Measurements from ENCODE around the gene PSMB3. TPM values are rescaled to one million over a fixed set of nuclear protein-coding genes. Genes with fewer than 3 reads are reported as not detected.

Gene PSMB3
- total and polyA plus RNA-seq, 5 donors from 2014 or later, result 107 to 589 (median 492) TPM

- H3K27ac Mint-ChIP-seq, result peak within 1 kb of the TSS; percentile 87 to 94 (median 91)
- peak; percentile 74 to 76 for ATAC-seq (ENCODE audit: low read depth in 2 of 2)
- Histone ChIP-seq H3K9me3 (ENCODE audit: control insufficient read depth in 2 of 2, low read length in 2 of 2) (no peaks in the 10 kb centered on the region), H3K4me1 (ENCODE audit: control insufficient read depth, insufficient read depth, low read length, poor library complexity, severe bottlenecking) (peaks cover 25% of the 10 kb centered on the region), H3K36me3 (ENCODE audit: control insufficient read depth, insufficient read depth, low read length) (peaks cover 30% of the 10 kb centered on the region), H3K27ac (ENCODE audit: insufficient read depth, low read length, poor library complexity, severe bottlenecking) (peak within 1 kb of the TSS; percentile 87), H3K27me3 (ENCODE audit: control insufficient read depth, insufficient read depth, low read length) (no peaks in the 10 kb centered on the region), H3K4me3 (ENCODE audit: low read depth, low read length) (peak within 1 kb of the TSS; percentile 88)
- no peaks in the 10 kb centered on the region for H3K9me3 Mint-ChIP-seq
- H3K36me3 Mint-ChIP-seq, result peaks cover 29% of the 10 kb centered on the region
- peaks cover 16 to 44% (median 37%) of the 10 kb centered on the region in 4 donors for H3K4me1 Mint-ChIP-seq
- H3K4me3 Mint-ChIP-seq, result peak within 1 kb of the TSS; percentile 91 to 96 (median 94)
- DNase-seq, result peak; percentile 80 to 94 (median 82)
- H3K27me3 Mint-ChIP-seq, result no peaks in the 10 kb centered on the region
Measured at GRCh38 chr17:38799501-38800236, 47.1 kb downstream of the PSMB3 start, which contains the start of gene PIP4K2B. TSS of gene PIP4K2B (minus strand) at chr17:38799556. CDS start at chr17:38799424, 132 bp downstream.

- Histone ChIP-seq H3K27me3 (ENCODE audit: control insufficient read depth, insufficient read depth, low read length) (no peaks in the 10 kb centered on the region), H3K9me3 (ENCODE audit: control insufficient read depth in 2 of 2, low read length in 2 of 2) (no peaks in the 10 kb centered on the region), H3K27ac (ENCODE audit: insufficient read depth, low read length, poor library complexity, severe bottlenecking) (peak overlapping the region; percentile 87), H3K4me3 (ENCODE audit: low read depth, low read length) (peak overlapping the region; percentile 75), H3K36me3 (ENCODE audit: control insufficient read depth, insufficient read depth, low read length) (peaks cover 36% of the 10 kb centered on the region), H3K4me1 (ENCODE audit: control insufficient read depth, insufficient read depth, low read length, poor library complexity, severe bottlenecking) (peaks cover 25% of the 10 kb centered on the region)
- DNase-seq, result no peak
- Mint-ChIP-seq H3K9me3 (no peaks in the 10 kb centered on the region), H3K27ac (peak overlapping the region; percentile 79 to 91 (median 81)), H3K4me1 (peaks cover 16 to 41% (median 35%) of the 10 kb centered on the region in 4 donors), H3K36me3 (peaks cover 29% of the 10 kb centered on the region), H3K4me3 (peak overlapping the region; percentile 63 to 91 (median 86)), H3K27me3 (no peaks in the 10 kb centered on the region)
- no peak for ATAC-seq (ENCODE audit: low read depth in 2 of 2)
Measured at GRCh38 chr17:38800237-38800760, 47.8 kb downstream of the PSMB3 start.

GRCh38 chr17:38809828-38810227, 57.3 kb downstream of the PSMB3 start:
- Histone ChIP-seq H3K4me1 (ENCODE audit: control insufficient read depth, insufficient read depth, low read length, poor library complexity, severe bottlenecking) (no peaks in the 10 kb centered on the region), H3K4me3 (ENCODE audit: low read depth, low read length) (no peak overlapping the region), H3K27me3 (ENCODE audit: control insufficient read depth, insufficient read depth, low read length) (no peaks in the 10 kb centered on the region), H3K27ac (ENCODE audit: insufficient read depth, low read length, poor library complexity, severe bottlenecking) (no peak overlapping the region), H3K9me3 (ENCODE audit: control insufficient read depth in 2 of 2, low read length in 2 of 2) (no peaks in the 10 kb centered on the region), H3K36me3 (ENCODE audit: control insufficient read depth, insufficient read depth, low read length) (peaks cover 69% of the 10 kb centered on the region)
- no peak for ATAC-seq (ENCODE audit: low read depth in 2 of 2)
- Mint-ChIP-seq H3K27ac (no peak overlapping the region), H3K36me3 (peaks cover 32% of the 10 kb centered on the region), H3K4me1 (peaks cover 0 to 3% (median 0%) of the 10 kb centered on the region in 4 donors), H3K9me3 (no peaks in the 10 kb centered on the region), H3K4me3 (no peak overlapping the region), H3K27me3 (no peaks in the 10 kb centered on the region)
- no peak for DNase-seq

Other genes starting within 250 kb of the PSMB3 start
- not detected for gene SRCIN1, start 146.8 kb upstream of the PSMB3 start, total RNA-seq
- not detected for gene SRCIN1, start 146.8 kb upstream of the PSMB3 start, polyA plus RNA-seq
- gene EPOP, start 77.8 kb upstream of the PSMB3 start, total RNA-seq, result 0.59 TPM
- gene EPOP, start 77.8 kb upstream of the PSMB3 start, polyA plus RNA-seq, result under 1 TPM in 1 of 4 donors, not detected in 3; 0.13 TPM
- 361 TPM for gene MLLT6, start 47.5 kb upstream of the PSMB3 start, total RNA-seq
- gene MLLT6, start 47.5 kb upstream of the PSMB3 start, polyA plus RNA-seq, result 1 to 10 TPM; 5.2 to 6.8 (median 6.6) TPM
- 8.7 TPM for gene CISD3, start 22.4 kb upstream of the PSMB3 start, total RNA-seq
- 10 to 100 TPM; 31.7 to 62.6 (median 40.6) TPM for gene CISD3, start 22.4 kb upstream of the PSMB3 start, polyA plus RNA-seq
- gene PCGF2, start 4.4 kb upstream of the PSMB3 start, total RNA-seq, result 0.25 TPM
- not detected for gene PCGF2, start 4.4 kb upstream of the PSMB3 start, polyA plus RNA-seq
- 29.5 TPM for gene PIP4K2B, start 46.8 kb downstream of the PSMB3 start, total RNA-seq
- gene PIP4K2B, start 46.8 kb downstream of the PSMB3 start, polyA plus RNA-seq, result 10 to 100 TPM; 11.6 to 18.5 (median 16.9) TPM
- gene CWC25, start 72.6 kb downstream of the PSMB3 start, total RNA-seq, result 69.5 TPM
- 10 to 100 TPM in 1 of 4 donors, 1 to 10 TPM in 3; 4.4 to 11.2 (median 8.3) TPM for gene CWC25, start 72.6 kb downstream of the PSMB3 start, polyA plus RNA-seq
- gene RPL23, start 101.0 kb downstream of the PSMB3 start, total RNA-seq, result 1,411 TPM
- gene RPL23, start 101.0 kb downstream of the PSMB3 start, polyA plus RNA-seq, result 1,000 to 10,000 TPM; 1,034 to 1,357 (median 1,206) TPM
- 154 TPM for gene LASP1, start 117.3 kb downstream of the PSMB3 start, total RNA-seq
- gene LASP1, start 117.3 kb downstream of the PSMB3 start, polyA plus RNA-seq, result 10 to 100 TPM; 50.3 to 77.3 (median 62.8) TPM
- gene FBXO47, start 214.7 kb downstream of the PSMB3 start, total RNA-seq, result not detected
- gene FBXO47, start 214.7 kb downstream of the PSMB3 start, polyA plus RNA-seq, result not detected